Peyer's patch (tissue), 4 donors: ENCODE results near the gene HEXD.

Source experiments
- CTCF ChIP-seq, 6 experiments: fragments of 450-650 bp in 4 of 6; fragments of 200-600 bp in 2 of 6; sonication (generic) in 1 of 6; IDR thresholded peaks; one replicate each; pipeline ENCODE4 v1.5.1; 2017 to 2019; ENCODE audit warnings: antibody characterized with exemption in 6 of 6, mild to moderate bottlenecking in 3 of 6, moderate library complexity in 1 of 6
- POLR2A ChIP-seq, 2 donors: fragments of 450-650 bp; IDR thresholded peaks; one replicate each; pipeline ENCODE4 v1.5.1; 2017; ENCODE audit warnings: antibody characterized with exemption in 2 of 2, mild to moderate bottlenecking in 2 of 2, moderate library complexity in 2 of 2

GRCh38 chr17:82491196-82491530, 73.0 kb downstream of the HEXD start:
- TF ChIP-seq CTCF (IDR thresholded peaks at IDR 0.05): no peak
- TF ChIP-seq POLR2A (IDR thresholded peaks at IDR 0.05): no peak
